ENCODE results near the gene SPOCK2. TPM values are rescaled to one million over a fixed set of nuclear protein-coding genes. Genes with fewer than 3 reads are reported as not detected.

The SPOCK2 gene
- total RNA-seq, 2 donors from 2014 or later: 5.1 to 163 TPM

GRCh38 chr10:72072639-72073038 is 15.7 kb downstream of the SPOCK2 start:
- intact Hi-C loops (cut with DNase I): no loop called here

GRCh38 chr10:72072046-72072445 is 16.3 kb downstream of the SPOCK2 start:
- DNase-seq (ENCODE audit: low spot score): no peak
- Histone ChIP-seq H3K9me3 (no peaks in the 10 kb centered on the region), H3K27me3 (replicated peaks; ENCODE audit: insufficient read depth) (no peaks in the 10 kb centered on the region), H3K36me3 (no peaks in the 10 kb centered on the region), H3K27ac (no peak overlapping the region), H3K4me1 (replicated peaks) (no peaks in the 10 kb centered on the region), H3K4me3 (no peak overlapping the region)
- intact Hi-C loops (cut with DNase I): no loop called here
- 92% methylated on average over 5 of the region's 5 CpGs for WGBS
- TF ChIP-seq CTCF (IDR thresholded peaks at IDR 0.05): no peak
- TF ChIP-seq POLR2AphosphoS5 (IDR thresholded peaks at IDR 0.05): no peak

More at GRCh38 chr10:72072639-72073038, 15.7 kb downstream of the SPOCK2 start:
- no peak overlapping the region for H3K27ac ChIP-seq
- H3K36me3 ChIP-seq: no peaks in the 10 kb centered on the region
- no peak for DNase-seq (ENCODE audit: low spot score)
- H3K4me1 ChIP-seq (replicated peaks): no peaks in the 10 kb centered on the region
- H3K4me3 ChIP-seq: no peak overlapping the region
- WGBS: 96% methylated on average over 5 of the region's 5 CpGs
- no peaks in the 10 kb centered on the region for H3K27me3 ChIP-seq (replicated peaks; ENCODE audit: insufficient read depth)
- TF ChIP-seq CTCF (IDR thresholded peaks at IDR 0.05): no peak
- no peak for TF ChIP-seq POLR2AphosphoS5 (IDR thresholded peaks at IDR 0.05)
- TF ChIP-seq POLR2A (IDR thresholded peaks at IDR 0.05): no peak
- no peaks in the 10 kb centered on the region for H3K9me3 ChIP-seq

GRCh38 chr10:72069751-72070526 is 18.4 kb downstream of the SPOCK2 start:
- H3K36me3 ChIP-seq: no peaks in the 10 kb centered on the region
- H3K9me3 ChIP-seq: no peaks in the 10 kb centered on the region
- WGBS: 70% methylated on average over 7 of the region's 7 CpGs
- no peak overlapping the region for H3K4me3 ChIP-seq
- DNase-seq (ENCODE audit: low spot score): no peak
- TF ChIP-seq CTCF (IDR thresholded peaks at IDR 0.05) (no peak), POLR2AphosphoS5 (IDR thresholded peaks at IDR 0.05) (no peak), POLR2A (IDR thresholded peaks at IDR 0.05) (no peak)
- no peaks in the 10 kb centered on the region for H3K4me1 ChIP-seq (replicated peaks)
- no peaks in the 10 kb centered on the region for H3K27me3 ChIP-seq (replicated peaks; ENCODE audit: insufficient read depth)
- intact Hi-C loops (cut with DNase I): no loop called here
- no peak overlapping the region for H3K27ac ChIP-seq

GRCh38 chr10:72068901-72069446 is 19.4 kb downstream of the SPOCK2 start:
- Histone ChIP-seq H3K4me3 (no peak overlapping the region), H3K9me3 (no peaks in the 10 kb centered on the region), H3K27me3 (replicated peaks; ENCODE audit: insufficient read depth) (no peaks in the 10 kb centered on the region), H3K27ac (no peak overlapping the region), H3K4me1 (replicated peaks) (no peaks in the 10 kb centered on the region), H3K36me3 (no peaks in the 10 kb centered on the region)
- intact Hi-C loops (cut with DNase I): no loop called here
- no peak for TF ChIP-seq CTCF (IDR thresholded peaks at IDR 0.05)
- no peak for TF ChIP-seq POLR2AphosphoS5 (IDR thresholded peaks at IDR 0.05)
- no peak for TF ChIP-seq POLR2A (IDR thresholded peaks at IDR 0.05)
- no peak for DNase-seq (ENCODE audit: low spot score)
- 74% methylated on average over 12 of the region's 12 CpGs for WGBS

Measured in prostate gland (tissue), 2 donors.